Kidney epithelial cell (primary cell): ENCODE results near the gene STIM2. TPM values are rescaled to one million over a fixed set of nuclear protein-coding genes. Genes with fewer than 3 reads are reported as not detected.

Source experiments
- DNase-seq: peaks from one replicate; pipeline ENCODE4 v3.0.0-alpha.2; 2010; ENCODE audit warnings: low read depth
- H3K27me3 ChIP-seq: 2 replicates; pipeline ENCODE4 v1.6.0; 2011; ENCODE audit warnings: low read length; ENCODE audit not compliant: control insufficient read depth, insufficient read depth
- H3K36me3 ChIP-seq: 2 replicates; pipeline ENCODE4 v1.5.1; 2011; ENCODE audit warnings: low read length; ENCODE audit not compliant: control insufficient read depth, insufficient read depth
- H3K4me3 ChIP-seq: 2 replicates; pipeline ENCODE4 v1.5.1; 2011; ENCODE audit warnings: low read depth, mild to moderate bottlenecking, control low read depth, low read length
- total RNA-seq: library from RNA; depleted of rRNA; stranded (reverse); fragments of >200 nt; gene quantifications from 2 replicates; pipeline ENCODE4 v1.2.3, GENCODE V29; 2015
- TF ChIP-seq, protein P1 (sequence below): IDR thresholded peaks from 2 replicates; pipeline ENCODE4 v1.5.1; 2011; ENCODE audit warnings: mild to moderate bottlenecking, moderate library complexity, low read length, control low read depth, inconsistent platforms; ENCODE audit not compliant: insufficient read depth, poor library complexity, severe bottlenecking

Gene STIM2
- total RNA-seq, 1 donor from 2014 or later = 12.0 TPM

DNA sequence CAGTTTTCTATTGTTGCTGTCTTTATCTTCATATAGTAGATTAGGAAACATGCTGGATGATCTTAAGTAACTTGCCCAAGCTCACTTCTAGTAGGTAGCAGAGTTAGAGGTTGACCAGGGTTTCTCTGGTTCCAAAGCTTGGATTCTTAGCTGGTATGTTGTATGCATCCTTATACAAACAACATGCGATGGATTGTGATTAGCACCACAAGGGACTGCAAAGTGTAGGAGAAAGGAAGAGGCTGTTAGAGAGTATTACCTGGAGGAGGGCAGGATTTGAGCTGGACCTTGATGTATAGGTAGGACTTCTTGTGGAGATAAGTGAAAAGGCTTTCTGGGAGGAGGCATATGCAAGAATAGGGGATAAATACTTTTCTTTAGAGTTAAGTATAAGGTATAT lies 5.6 kb downstream of the STIM2 start:
- Histone ChIP-seq H3K36me3 (no peaks in the 10 kb centered on the region), H3K27me3 (no peaks in the 10 kb centered on the region), H3K4me3 (no peak overlapping the region)
- no peak for DNase-seq
- TF ChIP-seq, protein P1, sequence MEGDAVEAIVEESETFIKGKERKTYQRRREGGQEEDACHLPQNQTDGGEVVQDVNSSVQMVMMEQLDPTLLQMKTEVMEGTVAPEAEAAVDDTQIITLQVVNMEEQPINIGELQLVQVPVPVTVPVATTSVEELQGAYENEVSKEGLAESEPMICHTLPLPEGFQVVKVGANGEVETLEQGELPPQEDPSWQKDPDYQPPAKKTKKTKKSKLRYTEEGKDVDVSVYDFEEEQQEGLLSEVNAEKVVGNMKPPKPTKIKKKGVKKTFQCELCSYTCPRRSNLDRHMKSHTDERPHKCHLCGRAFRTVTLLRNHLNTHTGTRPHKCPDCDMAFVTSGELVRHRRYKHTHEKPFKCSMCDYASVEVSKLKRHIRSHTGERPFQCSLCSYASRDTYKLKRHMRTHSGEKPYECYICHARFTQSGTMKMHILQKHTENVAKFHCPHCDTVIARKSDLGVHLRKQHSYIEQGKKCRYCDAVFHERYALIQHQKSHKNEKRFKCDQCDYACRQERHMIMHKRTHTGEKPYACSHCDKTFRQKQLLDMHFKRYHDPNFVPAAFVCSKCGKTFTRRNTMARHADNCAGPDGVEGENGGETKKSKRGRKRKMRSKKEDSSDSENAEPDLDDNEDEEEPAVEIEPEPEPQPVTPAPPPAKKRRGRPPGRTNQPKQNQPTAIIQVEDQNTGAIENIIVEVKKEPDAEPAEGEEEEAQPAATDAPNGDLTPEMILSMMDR = no peak

DNA sequence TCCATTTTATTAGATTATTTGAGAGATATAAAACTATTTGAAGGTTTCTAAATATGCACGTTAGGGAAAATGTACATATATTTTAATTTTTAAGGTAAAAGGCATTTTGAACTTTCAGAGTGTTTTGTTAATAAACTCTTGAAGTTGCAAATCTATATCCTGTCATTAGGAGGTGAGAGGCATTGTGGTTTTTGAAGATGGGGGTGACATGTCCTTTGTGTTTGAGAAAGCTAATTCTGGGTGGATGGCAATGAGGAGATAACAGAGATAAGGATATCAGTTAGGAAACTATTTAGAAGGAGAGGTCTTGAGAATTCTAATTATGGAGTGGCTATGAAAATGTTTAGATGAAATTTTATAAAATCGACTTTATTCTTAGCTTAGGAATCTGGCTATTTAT lies 6.1 kb downstream of the STIM2 start:
- Histone ChIP-seq H3K36me3 (no peaks in the 10 kb centered on the region), H3K4me3 (no peak overlapping the region), H3K27me3 (no peaks in the 10 kb centered on the region)
- DNase-seq = no peak
- TF ChIP-seq, protein P1 = no peak

DNA sequence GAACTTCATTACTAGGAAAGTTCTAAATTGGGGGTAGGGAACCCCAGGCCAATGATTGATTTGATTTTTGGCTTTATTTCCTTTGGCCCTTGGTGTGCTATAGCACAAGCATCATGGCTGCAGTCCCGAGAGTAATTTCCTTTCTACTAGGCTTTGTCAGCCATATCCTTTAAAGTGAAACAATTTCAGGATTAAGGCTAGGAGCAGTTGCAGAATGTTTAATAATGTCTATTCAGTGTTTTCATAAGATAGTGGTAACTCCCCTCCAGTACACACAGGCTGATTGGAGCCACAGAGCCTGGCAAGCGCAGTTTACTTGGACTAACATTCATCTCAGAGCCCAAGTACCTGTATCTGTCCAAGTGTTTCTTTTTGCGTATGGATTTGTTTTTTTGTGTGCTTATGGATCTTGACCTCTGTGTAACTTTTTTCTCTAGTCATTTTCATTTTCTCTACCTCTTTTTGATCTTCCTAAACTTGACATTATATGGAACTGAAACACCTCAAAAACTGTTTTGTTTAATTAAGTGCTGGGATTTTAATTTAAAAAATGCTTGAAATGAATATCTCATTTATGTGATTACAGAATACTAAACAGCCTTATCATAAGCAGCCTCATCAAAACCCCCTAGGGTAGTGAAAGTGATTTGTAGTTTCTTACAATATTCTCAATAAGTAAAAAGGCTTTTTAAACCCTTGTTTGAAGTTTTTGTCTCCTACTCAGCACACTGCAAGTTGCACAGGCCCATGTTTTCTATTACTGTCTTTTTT lies 7.5 kb downstream of the STIM2 start:
- DNase-seq = no peak
- Histone ChIP-seq H3K36me3 (no peaks in the 10 kb centered on the region), H3K27me3 (no peaks in the 10 kb centered on the region), H3K4me3 (no peak overlapping the region)
- TF ChIP-seq, protein P1 = no peak

DNA sequence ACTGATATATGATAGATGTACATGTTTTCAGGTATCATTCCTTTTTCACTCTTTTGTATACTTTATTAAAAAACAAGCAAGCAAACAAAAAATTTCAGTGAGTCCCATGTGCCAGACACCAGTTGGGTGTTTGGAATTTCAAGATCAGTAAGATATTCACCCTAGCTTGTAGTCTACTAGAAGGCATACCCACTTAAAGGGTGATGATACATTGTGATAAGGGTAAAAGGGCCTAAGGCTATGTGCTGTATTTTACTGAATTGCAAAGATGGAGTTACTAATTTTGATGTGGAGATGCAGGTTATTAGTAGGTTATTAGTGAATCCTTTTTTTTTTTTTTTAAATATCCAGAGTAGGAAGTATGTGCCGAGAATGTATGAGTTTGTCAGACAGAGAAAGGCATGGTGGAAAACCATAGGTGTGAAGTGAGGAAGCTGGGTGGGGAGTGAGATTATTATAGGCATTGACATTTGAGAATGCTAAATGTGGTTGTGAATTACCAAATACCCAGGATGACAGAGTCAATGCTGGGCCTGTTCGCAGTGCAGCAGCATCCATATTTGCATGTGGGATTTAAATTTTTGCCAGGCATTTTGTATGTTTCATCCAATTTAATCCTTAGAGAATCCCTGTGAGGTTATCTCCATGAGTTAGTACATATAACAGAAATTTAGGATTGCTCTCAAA lies 10.1 kb downstream of the STIM2 start:
- DNase-seq = no peak
- H3K4me3 ChIP-seq = no peak overlapping the region
- H3K36me3 ChIP-seq = no peaks in the 10 kb centered on the region
- TF ChIP-seq, protein P1 = no peak
- no peaks in the 10 kb centered on the region for H3K27me3 ChIP-seq

DNA sequence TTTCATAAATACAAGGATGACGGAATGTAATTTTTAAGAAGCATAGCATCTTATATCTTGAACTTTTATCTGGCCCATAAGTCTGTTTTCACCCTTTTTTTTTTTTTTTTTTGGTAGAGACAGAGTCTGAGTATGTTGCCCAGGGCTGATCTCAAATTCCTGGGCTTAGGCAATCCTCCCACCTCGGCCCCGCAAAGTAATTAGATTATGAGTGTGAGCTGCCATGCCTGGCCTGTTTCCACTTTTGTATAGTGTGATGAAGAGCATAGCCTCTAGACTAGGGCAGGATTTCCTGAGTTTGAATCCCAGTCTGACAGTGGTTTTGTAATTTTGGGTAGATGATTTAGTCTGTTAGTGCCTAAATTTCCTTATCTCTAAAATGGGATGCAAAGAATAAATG lies 11.0 kb downstream of the STIM2 start:
- Histone ChIP-seq H3K27me3 (no peaks in the 10 kb centered on the region), H3K4me3 (no peak overlapping the region), H3K36me3 (no peaks in the 10 kb centered on the region)
- TF ChIP-seq, protein P1 = no peak
- DNase-seq = no peak
